ENCODE measurements around the gene SESN1. TPM values are rescaled to one million over a fixed set of nuclear protein-coding genes. Genes with fewer than 3 reads are reported as not detected.

SESN1 gene
- total and polyA plus RNA-seq, 9 of the 15 experiments (the other 6 are each of a cell fraction or from before 2014, with no cell fraction given), result 3.1 to 13.0 (median 7.4) TPM

DNA sequence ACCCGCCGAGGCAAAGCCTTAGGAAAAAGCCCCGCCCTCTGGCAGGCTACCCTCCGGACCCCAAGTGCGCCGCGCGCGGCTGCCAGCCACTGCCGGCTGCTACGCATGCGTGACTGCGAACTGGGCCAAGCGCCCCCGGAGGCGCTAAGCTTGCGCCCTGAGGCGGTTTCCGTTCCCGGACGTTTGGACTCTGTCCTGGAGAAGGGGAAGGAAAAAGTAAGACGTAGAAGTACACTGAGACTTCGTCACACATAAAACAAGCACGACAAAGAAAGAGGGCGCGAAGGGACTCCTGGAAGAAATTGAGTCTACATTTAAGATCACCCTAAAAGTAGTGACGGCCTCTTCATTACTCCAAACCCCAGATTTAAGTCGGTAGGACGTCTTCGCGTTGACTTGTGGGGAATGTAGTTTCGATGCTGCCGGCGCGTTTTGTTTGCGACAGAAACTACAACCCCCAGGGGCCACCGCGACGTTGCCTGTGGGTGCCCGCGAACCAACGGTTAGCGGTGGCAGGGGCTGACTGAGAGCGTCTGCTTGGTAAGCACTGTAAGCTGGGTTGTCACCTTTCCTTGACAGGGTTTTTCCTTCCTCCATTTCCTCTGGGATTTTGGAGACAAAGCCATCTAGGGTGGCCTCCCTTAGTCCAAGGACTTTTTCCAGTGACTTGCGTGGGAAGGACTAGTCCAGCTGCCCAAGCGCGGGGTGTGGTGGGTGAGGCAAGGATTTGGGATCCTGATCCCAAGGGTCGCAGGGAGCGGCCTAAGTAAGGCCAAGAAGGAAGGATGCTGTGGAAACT, 589 bp upstream of the SESN1 start, which contains the start of gene CEP57L1 (continued):
- TF ChIP-seq CCAR2 (IDR thresholded peaks at IDR 0.05; ENCODE audit: low read depth, low read length), result no peak
- peak; percentile 75 for TF ChIP-seq HMBOX1 (IDR thresholded peaks at IDR 0.05)
- TF ChIP-seq ATF4 (CRISPR knock-in tag; IDR thresholded peaks at IDR 0.05), result no peak
- TF ChIP-seq MYC (IDR thresholded peaks at IDR 0.05; ENCODE audit: low read depth, low read length), result no peak; the same call in 1 of the 2 replicates
- TF ChIP-seq MYC (CRISPR knock-in tag; IDR thresholded peaks at IDR 0.05; ENCODE audit: borderline replicate concordance, low read depth), result no peak
- TF ChIP-seq JUNB (CRISPR knock-in tag; conservative IDR thresholded peaks at IDR 0.05), result no peak
- peak in 1 of 2 experiments; percentile 25; a peak in 1 of 4 replicates for TF ChIP-seq SIN3A (IDR thresholded peaks at IDR 0.05; ENCODE audit: borderline replicate concordance in 2 of 2, control insufficient read depth in 1 of 2, low read depth in 2 of 2, low read length in 2 of 2)
- 0 out of 2 replicates have a peak, but pooled peaks have one; percentile 19 for TF ChIP-seq DMBX1 (CRISPR knock-in tag; IDR thresholded peaks at IDR 0.05; ENCODE audit: borderline replicate concordance)
- peak; percentile 46 to 75; a peak in 3 of 4 replicates for TF ChIP-seq FOXK2 (conservative IDR thresholded peaks at IDR 0.05 in 1 of 2, IDR thresholded peaks at IDR 0.05 in 1 of 2; ENCODE audit: low read depth in 2 of 2)
- TF ChIP-seq CREM (IDR thresholded peaks at IDR 0.05; ENCODE audit: low read depth), result peak; percentile 99
- peak; percentile 99 for TF ChIP-seq MTA1 (IDR thresholded peaks at IDR 0.05; ENCODE audit: borderline replicate concordance)
- 0 out of 2 replicates have a peak, but pooled peaks have one; percentile 23 for TF ChIP-seq ZNF445 (CRISPR knock-in tag; IDR thresholded peaks at IDR 0.05; ENCODE audit: low read depth)
- TF ChIP-seq, protein P1, sequence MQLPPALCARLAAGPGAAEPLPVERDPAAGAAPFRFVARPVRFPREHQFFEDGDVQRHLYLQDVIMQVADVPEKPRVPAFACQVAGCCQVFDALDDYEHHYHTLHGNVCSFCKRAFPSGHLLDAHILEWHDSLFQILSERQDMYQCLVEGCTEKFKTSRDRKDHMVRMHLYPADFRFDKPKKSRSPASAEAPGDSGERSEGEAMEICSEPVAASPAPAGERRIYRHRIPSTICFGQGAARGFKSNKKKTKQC (CRISPR knock-in tag; IDR thresholded peaks at IDR 0.05), result peak; percentile 64; the same call in 1 of the 2 replicates
- TF ChIP-seq NELFE (IDR thresholded peaks at IDR 0.05; ENCODE audit: insufficient read depth, insufficient read length), result no peak
- TF ChIP-seq GTF2B (IDR thresholded peaks at IDR 0.05; ENCODE audit: extremely low read depth, insufficient read length), result no peak
- TF ChIP-seq AFF4 (CRISPR knock-in tag; IDR thresholded peaks at IDR 0.05), result 0 out of 2 replicates have a peak, but pooled peaks have one; percentile 36
- no peak for TF ChIP-seq IRF9 (tag; IDR thresholded peaks at IDR 0.05)
- TF ChIP-seq RNF2 (IDR thresholded peaks at IDR 0.05), result peak; percentile 11; the same call in 1 of the 2 replicates
